GM12878 (cell line): ENCODE measurements around the gene ADAMTS7. TPM values are rescaled to one million over a fixed set of nuclear protein-coding genes. Genes with fewer than 3 reads are reported as not detected.

Source experiments
- ATAC-seq: fragments of 200-7000 bp; cut with Tn5 transposase; 3 replicates; pipeline ENCODE4 v1.9.1; 2020; ENCODE audit warnings: mild to moderate bottlenecking, moderate library complexity
- BruUV-seq: library from RNA; stranded (reverse); fragments of 400-500 nt; replicated peaks from 2 replicates; lab custom pipeline; 2021; lab: Mats Ljungman, UMichigan
- CTCF ChIA-PET: fragments of 300-600 bp; sonication (Branson Sonifier 250); formaldehyde crosslinking; extraction: SDS; loops from one replicate; lab custom pipeline; 2021; ENCODE audit warnings: inconsistent platforms; lab: Yijun Ruan, JAX
- POLR2A ChIA-PET: fragments of 350-600 bp; formaldehyde crosslinking; extraction: SDS; loops from one replicate; lab custom pipeline; 2021; ENCODE audit warnings: inconsistent platforms; lab: Charles Lee
- RAD21 ChIA-PET: fragments of 300-600 bp; sonication (Branson Sonifier 250); formaldehyde crosslinking; loops from one replicate; lab custom pipeline; 2023; ENCODE audit warnings: antibody characterized with exemption; ENCODE audit not compliant: unreplicated experiment; lab: Charles Lee
- SMC1A ChIA-PET: fragments of 300-600 bp; sonication (Branson Sonifier 250); formaldehyde crosslinking; loops from one replicate; lab custom pipeline; 2023; ENCODE audit not compliant: unreplicated experiment, uncharacterized antibody; lab: Charles Lee
- DNase-seq: peaks from one replicate; pipeline ENCODE4 v3.0.0-alpha.2; 2011; ENCODE audit warnings: low read depth, low spot score
- FAIRE-seq: peaks from 3 replicates; lab custom pipeline; 2011; peaks lifted over from hg19 to GRCh38; lab: Jason Lieb, UNC
- H2AFZ ChIP-seq: 2 replicates; pipeline ENCODE4 v1.6.0; 2011; ENCODE audit warnings: low read depth, low read length, control low read depth; ENCODE audit not compliant: control insufficient read depth
- H3K27ac ChIP-seq: 2 replicates; pipeline ENCODE4 v1.5.1; 2011; ENCODE audit warnings: control low read depth; ENCODE audit not compliant: control insufficient read depth, insufficient read depth
- H3K27me3 ChIP-seq, 2 experiments: replicated peaks in 1 of 2; 2 replicates each; pipeline versions ENCODE4 v1.6.0 to v1.6.1; 2011; ENCODE audit warnings: low read length in 1 of 2; ENCODE audit not compliant: control insufficient read depth in 2 of 2, insufficient read depth in 2 of 2
- H3K36me3 ChIP-seq, 2 experiments: 2 replicates each; pipeline ENCODE4 v1.5.1; 2011; ENCODE audit warnings: low read length in 1 of 2; ENCODE audit not compliant: control insufficient read depth in 2 of 2, insufficient read depth in 2 of 2
- H3K4me1 ChIP-seq: 2 replicates; pipeline ENCODE4 v1.6.1; 2011; ENCODE audit warnings: mild to moderate bottlenecking, low read length, moderate library complexity, mixed read lengths; ENCODE audit not compliant: control insufficient read depth, insufficient read depth
- H3K4me2 ChIP-seq: 2 replicates; pipeline ENCODE4 v1.6.0; 2011; ENCODE audit warnings: control low read depth; ENCODE audit not compliant: control insufficient read depth, insufficient read depth
- H3K4me3 ChIP-seq: fragments of 200-600 bp; sonication (generic); 2 replicates; pipeline ENCODE4 v1.5.1; 2016
- H3K79me2 ChIP-seq: 2 replicates; pipeline ENCODE4 v1.6.0; 2011; ENCODE audit warnings: low read length; ENCODE audit not compliant: control insufficient read depth, insufficient read depth
- H3K9ac ChIP-seq: 2 replicates; pipeline ENCODE4 v1.8.0; 2011; ENCODE audit warnings: low read length, control low read depth, mixed read lengths; ENCODE audit not compliant: control insufficient read depth, insufficient read depth
- H3K9me3 ChIP-seq: replicated peaks from 3 replicates; pipeline ENCODE4 v1.5.1; 2011; ENCODE audit warnings: mild to moderate bottlenecking, low read length; ENCODE audit not compliant: control insufficient read depth, insufficient read depth
- H4K20me1 ChIP-seq: 2 replicates; pipeline ENCODE4 v1.6.0; 2011; ENCODE audit not compliant: control insufficient read depth, insufficient read depth
- GABPA ChIP-seq: IDR thresholded peaks from 2 replicates; pipeline ENCODE4 v1.6.1; 2014; ENCODE audit warnings: antibody characterized with exemption, low read depth, mild to moderate bottlenecking, inconsistent platforms
- KAT2A ChIP-seq: conservative IDR thresholded peaks from 2 replicates; pipeline ENCODE4 v1.6.1; 2011; ENCODE audit warnings: low read depth, low read length; ENCODE audit not compliant: control insufficient read depth
- RBBP5 ChIP-seq: fragments of 200-600 bp; sonication (generic); conservative IDR thresholded peaks from 2 replicates; pipeline ENCODE4 v1.6.1; 2016
- WGBS: methylation state at CpG from one replicate; pipeline ENCODE4 v1.1.6; 2016; ENCODE audit warnings: low lambda C conversion rate; ENCODE audit not compliant: insufficient replicate concordance, insufficient coverage; ENCODE audit errors: missing lambda C conversion rate; 5-methylcytosine and 5-hydroxymethylcytosine counted together
- in situ Hi-C: fragments of 300-500 bp; cut with MboI; formaldehyde crosslinking; loops from 9 replicates; pipeline ENCODE4 v1.14.3; 2018; ENCODE audit warnings: mixed read lengths
- intact Hi-C: fragments of 100-400 bp; cut with micrococcal nuclease; formaldehyde crosslinking; loops from one replicate; pipeline ENCODE4 v1.14.2; 2022; ENCODE audit not compliant: unreplicated experiment
- polyA plus RNA-seq, 11 experiments: library from polyadenylated mRNA; depleted of rRNA in 4 of 11; unstranded in 6 of 11; stranded (reverse) in 5 of 11; fragments of >200 nt; fragmentation: Nextera tagmentation in 4 of 11; fragmentation: Illumina TruSeq in 1 of 11; extraction: Ambion mirVana in 4 of 11; extraction: Trizol in 1 of 11; gene quantifications; 1 replicate in 1 of 11; 2 replicates in 10 of 11; pipeline versions ENCODE4 v1.2.1 to v1.2.3, GENCODE V29; 2011 to 2016; ENCODE audit warnings: inconsistent platforms in 2 of 11, missing spikeins in 2 of 11, low read depth in 1 of 11
- total RNA-seq, 4 experiments: library from RNA; depleted of rRNA in 3 of 4; stranded (reverse); fragments of >200 nt in 3 of 4; fragmentation: Illumina TruSeq in 1 of 4; extraction: Trizol in 1 of 4; gene quantifications; 2 replicates each; pipeline versions ENCODE4 v1.2.1 to v1.2.3, GENCODE V29; 2013 to 2021
- TF ChIP-seq, protein P1 (sequence below): fragments of 450-650 bp; IDR thresholded peaks from 2 replicates; pipeline ENCODE4 v1.6.1; 2017; ENCODE audit warnings: mild to moderate bottlenecking
- TF ChIP-seq, protein P2 (sequence below): fragments of 150-350 bp; IDR thresholded peaks from 2 replicates; pipeline ENCODE4 v1.6.1; 2014; ENCODE audit warnings: mild to moderate bottlenecking, low read depth, low read length

The ADAMTS7 gene
- total and polyA plus RNA-seq, 10 of the 15 experiments (the other 5 are each of a cell fraction or from before 2014, with no cell fraction given) = 0.03 to 0.28 (median 0.06) TPM; not detected in 6

DNA sequence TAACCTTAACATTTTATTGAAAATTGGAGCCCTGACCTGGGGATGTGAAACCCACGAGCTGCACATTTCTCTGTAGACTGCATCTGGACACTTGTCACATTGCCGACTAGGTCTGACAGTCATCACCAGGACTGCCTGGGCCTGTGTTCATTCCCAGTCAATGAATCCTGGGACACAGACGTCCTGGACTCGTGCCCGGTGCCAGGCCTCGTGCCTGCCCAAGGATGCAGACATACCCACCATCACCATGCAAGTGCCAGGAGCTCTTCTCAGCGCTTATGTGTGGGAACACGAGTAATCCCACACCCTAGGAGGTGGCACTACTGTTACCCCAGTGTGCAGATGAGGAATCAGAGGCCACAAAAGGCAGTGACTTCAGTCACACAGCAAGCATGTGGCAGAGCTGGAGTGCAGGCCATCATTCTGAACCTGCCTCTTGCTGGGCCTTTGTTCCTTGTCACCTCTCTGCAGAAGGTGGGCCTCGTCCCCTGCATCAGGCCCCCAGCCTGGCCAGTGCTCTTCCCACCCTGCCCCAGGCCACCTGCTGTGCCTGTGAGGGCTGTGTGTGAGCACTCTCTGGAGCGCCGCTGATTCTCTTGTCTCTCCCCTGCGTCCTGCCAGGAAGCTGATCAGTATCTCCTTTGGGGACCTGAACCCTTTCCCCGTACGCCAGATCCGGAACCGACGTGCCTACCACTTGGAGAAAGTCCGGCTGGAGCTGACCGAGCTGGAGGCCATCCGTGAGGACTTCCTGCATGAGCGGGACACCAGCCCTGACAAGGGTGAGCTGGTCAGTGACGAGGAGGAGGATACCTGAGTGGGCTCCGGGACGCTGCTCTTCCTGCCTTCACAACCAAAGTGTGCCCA, 58.5 kb downstream of the ADAMTS7 start:
- TF ChIP-seq KAT2A = no peak
- TF ChIP-seq, protein P1, sequence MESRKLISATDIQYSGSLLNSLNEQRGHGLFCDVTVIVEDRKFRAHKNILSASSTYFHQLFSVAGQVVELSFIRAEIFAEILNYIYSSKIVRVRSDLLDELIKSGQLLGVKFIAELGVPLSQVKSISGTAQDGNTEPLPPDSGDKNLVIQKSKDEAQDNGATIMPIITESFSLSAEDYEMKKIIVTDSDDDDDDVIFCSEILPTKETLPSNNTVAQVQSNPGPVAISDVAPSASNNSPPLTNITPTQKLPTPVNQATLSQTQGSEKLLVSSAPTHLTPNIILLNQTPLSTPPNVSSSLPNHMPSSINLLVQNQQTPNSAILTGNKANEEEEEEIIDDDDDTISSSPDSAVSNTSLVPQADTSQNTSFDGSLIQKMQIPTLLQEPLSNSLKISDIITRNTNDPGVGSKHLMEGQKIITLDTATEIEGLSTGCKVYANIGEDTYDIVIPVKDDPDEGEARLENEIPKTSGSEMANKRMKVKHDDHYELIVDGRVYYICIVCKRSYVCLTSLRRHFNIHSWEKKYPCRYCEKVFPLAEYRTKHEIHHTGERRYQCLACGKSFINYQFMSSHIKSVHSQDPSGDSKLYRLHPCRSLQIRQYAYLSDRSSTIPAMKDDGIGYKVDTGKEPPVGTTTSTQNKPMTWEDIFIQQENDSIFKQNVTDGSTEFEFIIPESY = no peak
- no peak for TF ChIP-seq GABPA
- no peak for TF ChIP-seq RBBP5
- TF ChIP-seq, protein P2, sequence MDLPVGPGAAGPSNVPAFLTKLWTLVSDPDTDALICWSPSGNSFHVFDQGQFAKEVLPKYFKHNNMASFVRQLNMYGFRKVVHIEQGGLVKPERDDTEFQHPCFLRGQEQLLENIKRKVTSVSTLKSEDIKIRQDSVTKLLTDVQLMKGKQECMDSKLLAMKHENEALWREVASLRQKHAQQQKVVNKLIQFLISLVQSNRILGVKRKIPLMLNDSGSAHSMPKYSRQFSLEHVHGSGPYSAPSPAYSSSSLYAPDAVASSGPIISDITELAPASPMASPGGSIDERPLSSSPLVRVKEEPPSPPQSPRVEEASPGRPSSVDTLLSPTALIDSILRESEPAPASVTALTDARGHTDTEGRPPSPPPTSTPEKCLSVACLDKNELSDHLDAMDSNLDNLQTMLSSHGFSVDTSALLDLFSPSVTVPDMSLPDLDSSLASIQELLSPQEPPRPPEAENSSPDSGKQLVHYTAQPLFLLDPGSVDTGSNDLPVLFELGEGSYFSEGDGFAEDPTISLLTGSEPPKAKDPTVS = no peak
- Histone ChIP-seq H3K4me3 (no peak overlapping the region), H2AFZ (no peak overlapping the region), H4K20me1 (no peaks in the 10 kb centered on the region), H3K79me2 (no peaks in the 10 kb centered on the region), H3K27ac (no peak overlapping the region), H3K27me3 (no peaks in the 10 kb centered on the region), H3K36me3 (no peaks in the 10 kb centered on the region), H3K9me3 (no peaks in the 10 kb centered on the region), H3K4me2 (no peak overlapping the region), H3K4me1 (peaks cover 9% of the 10 kb centered on the region), H3K9ac (no peak overlapping the region)
- intact Hi-C loops (no loop called here), in situ Hi-C loops (loop anchor here (5.0 kb wide), 1 partner anchor 805 kb away; no protein-coding TSS in a partner anchor)
- ChIA-PET RAD21 (no interaction called here), SMC1A (interaction anchor here (1.3 kb wide), 1 partner anchor 134 kb away, joined by 3 read pairs; no protein-coding TSS in a partner anchor), CTCF (interaction anchor here (1.0 to 3.9 kb wide), 5 partner anchors 12 to 137 kb away, joined by 3 to 18 read pairs (median 3); partner anchors contain the start of gene ADAMTS7), POLR2A (no interaction called here)
- DNase-seq (no peak), FAIRE-seq (no peak), ATAC-seq (no peak)
- WGBS = 52% methylated on average over 21 of the region's 24 CpGs
- BruUV-seq = no TSS peak
